Body of pancreas (tissue), 4 donors: ENCODE results near the gene PRRT1. TPM values are rescaled to one million over a fixed set of nuclear protein-coding genes. Genes with fewer than 3 reads are reported as not detected.

Experiments
- ATAC-seq: fragments of 150-250 bp; one replicate; pipeline ENCODE4 v1.9.1; 2016
- DNase-seq, 4 donors: peaks; one replicate each; pipeline ENCODE4 v3.0.0-alpha.2; 2019
- H3K27ac ChIP-seq, 4 donors: fragments of 200-600 bp; sonication (generic); 1 replicate in 3 of 4; 2 replicates in 1 of 4; pipeline versions ENCODE4 v1.5.1 to v1.6.1; 2016 to 2019; ENCODE audit warnings: mild to moderate bottlenecking in 1 of 4, mixed read lengths in 1 of 4, moderate library complexity in 1 of 4
- H3K27me3 ChIP-seq, 2 donors: fragments of 200-600 bp; sonication (generic); one replicate each; pipeline ENCODE4 v1.6.0; 2016; ENCODE audit warnings: mild to moderate bottlenecking in 1 of 2
- H3K36me3 ChIP-seq, 2 donors: fragments of 200-600 bp; sonication (generic); replicated peaks in 1 of 2; 2 replicates each; pipeline ENCODE4 v1.5.1; 2016; ENCODE audit warnings: low read depth in 2 of 2; ENCODE audit not compliant: insufficient read depth in 1 of 2
- H3K4me1 ChIP-seq: fragments of 200-600 bp; sonication (generic); one replicate; pipeline ENCODE4 v1.6.0; 2016
- H3K4me3 ChIP-seq, 2 donors: fragments of 200-600 bp; sonication (generic); 1 replicate in 1 of 2; 2 replicates in 1 of 2; pipeline ENCODE4 v1.5.1; 2016 to 2019
- H3K9me3 ChIP-seq, 3 donors: fragments of 200-600 bp; sonication (generic); 1 replicate in 2 of 3; 2 replicates in 1 of 3; pipeline ENCODE4 v1.5.1; 2016
- POLR2A ChIP-seq, 3 donors: fragments of 450-650 bp; IDR thresholded peaks; one replicate each; pipeline ENCODE4 v1.6.1; 2016; ENCODE audit warnings: antibody characterized with exemption in 3 of 3, mild to moderate bottlenecking in 2 of 3
- WGBS, 2 donors: methylation state at CpG; one replicate each; pipeline ENCODE4 v1.1.5; 2017; 5-methylcytosine and 5-hydroxymethylcytosine counted together
- intact Hi-C: fragments of 100-400 bp; cut with DNase I; formaldehyde crosslinking; loops from one replicate; pipeline ENCODE4 v1.15.1; 2023
- total RNA-seq, 2 donors: library from RNA; depleted of rRNA; stranded (reverse); fragments of >200 nt; gene quantifications; one replicate each; pipeline ENCODE4 v1.1.0, GENCODE V29; 2016
- TF ChIP-seq, protein P1 (sequence below), 7 experiments: fragments of 450-650 bp in 4 of 7; fragments of 200-600 bp in 3 of 7; sonication (generic) in 3 of 7; IDR thresholded peaks; one replicate each; pipeline ENCODE4 v1.5.1; 2016 to 2019; ENCODE audit warnings: antibody characterized with exemption in 7 of 7

Gene PRRT1
- total RNA-seq, 2 donors from 2014 or later: not detected

GRCh38 chr6:32137454-32137853 is 14.3 kb downstream of the PRRT1 start:
- no peak for DNase-seq
- no peak overlapping the region for H3K4me3 ChIP-seq
- no peak overlapping the region for H3K27ac ChIP-seq
- no peak for ATAC-seq
- H3K4me1 ChIP-seq: no peaks in the 10 kb centered on the region
- TF ChIP-seq POLR2A (IDR thresholded peaks at IDR 0.05): no peak
- TF ChIP-seq, protein P1, sequence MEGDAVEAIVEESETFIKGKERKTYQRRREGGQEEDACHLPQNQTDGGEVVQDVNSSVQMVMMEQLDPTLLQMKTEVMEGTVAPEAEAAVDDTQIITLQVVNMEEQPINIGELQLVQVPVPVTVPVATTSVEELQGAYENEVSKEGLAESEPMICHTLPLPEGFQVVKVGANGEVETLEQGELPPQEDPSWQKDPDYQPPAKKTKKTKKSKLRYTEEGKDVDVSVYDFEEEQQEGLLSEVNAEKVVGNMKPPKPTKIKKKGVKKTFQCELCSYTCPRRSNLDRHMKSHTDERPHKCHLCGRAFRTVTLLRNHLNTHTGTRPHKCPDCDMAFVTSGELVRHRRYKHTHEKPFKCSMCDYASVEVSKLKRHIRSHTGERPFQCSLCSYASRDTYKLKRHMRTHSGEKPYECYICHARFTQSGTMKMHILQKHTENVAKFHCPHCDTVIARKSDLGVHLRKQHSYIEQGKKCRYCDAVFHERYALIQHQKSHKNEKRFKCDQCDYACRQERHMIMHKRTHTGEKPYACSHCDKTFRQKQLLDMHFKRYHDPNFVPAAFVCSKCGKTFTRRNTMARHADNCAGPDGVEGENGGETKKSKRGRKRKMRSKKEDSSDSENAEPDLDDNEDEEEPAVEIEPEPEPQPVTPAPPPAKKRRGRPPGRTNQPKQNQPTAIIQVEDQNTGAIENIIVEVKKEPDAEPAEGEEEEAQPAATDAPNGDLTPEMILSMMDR (IDR thresholded peaks at IDR 0.05): no peak
- H3K36me3 ChIP-seq: no peaks in the 10 kb centered on the region
- intact Hi-C loops: no loop called here
- H3K27me3 ChIP-seq: no peaks in the 10 kb centered on the region
- H3K9me3 ChIP-seq: no peaks in the 10 kb centered on the region

DNA sequence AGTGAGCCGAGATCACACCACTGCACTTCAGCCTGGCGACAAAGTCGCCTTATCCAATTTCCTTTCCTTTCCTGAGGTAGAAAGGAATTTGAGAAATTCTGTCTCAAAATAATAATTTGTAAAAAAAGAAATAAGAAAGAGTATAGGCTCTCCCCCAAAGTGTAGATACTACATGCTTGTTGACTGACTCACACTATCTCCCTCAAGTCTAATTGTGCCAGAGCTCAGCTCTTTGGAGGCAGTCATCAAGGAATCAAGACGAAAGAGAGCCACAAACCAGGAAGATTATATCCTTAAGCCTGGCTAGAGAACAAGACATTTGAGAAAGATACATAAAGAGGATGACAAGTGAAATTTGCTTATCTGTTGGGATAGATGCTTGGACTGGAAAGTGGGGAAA is 18.0 kb downstream of the PRRT1 start:
- ATAC-seq: no peak
- H3K4me1 ChIP-seq: peaks cover 13% of the 10 kb centered on the region
- WGBS, 2 donors: 62 to 65% methylated on average over 4 of the region's 4 CpGs
- no peaks in the 10 kb centered on the region for H3K27me3 ChIP-seq
- TF ChIP-seq POLR2A (IDR thresholded peaks at IDR 0.05): no peak
- TF ChIP-seq, protein P1 (IDR thresholded peaks at IDR 0.05): no peak
- H3K9me3 ChIP-seq: no peaks in the 10 kb centered on the region
- DNase-seq: no peak
- no peak overlapping the region for H3K27ac ChIP-seq
- H3K4me3 ChIP-seq: no peak overlapping the region
- intact Hi-C loops: no loop called here
- H3K36me3 ChIP-seq: no peaks in the 10 kb centered on the region

- Histone ChIP-seq H3K9me3 (no peaks in the 10 kb centered on the region), H3K4me1 (peaks cover 24% of the 10 kb centered on the region), H3K27ac (no peak overlapping the region), H3K36me3 (no peaks in the 10 kb centered on the region), H3K27me3 (no peaks in the 10 kb centered on the region), H3K4me3 (no peak overlapping the region)
- no peak for DNase-seq
- no peak for TF ChIP-seq POLR2A (IDR thresholded peaks at IDR 0.05)
- TF ChIP-seq, protein P1 (IDR thresholded peaks at IDR 0.05): no peak
- no peak for ATAC-seq
- intact Hi-C loops: no loop called here
Measured at GRCh38 chr6:32132110-32132509, 19.6 kb downstream of the PRRT1 start.

DNA sequence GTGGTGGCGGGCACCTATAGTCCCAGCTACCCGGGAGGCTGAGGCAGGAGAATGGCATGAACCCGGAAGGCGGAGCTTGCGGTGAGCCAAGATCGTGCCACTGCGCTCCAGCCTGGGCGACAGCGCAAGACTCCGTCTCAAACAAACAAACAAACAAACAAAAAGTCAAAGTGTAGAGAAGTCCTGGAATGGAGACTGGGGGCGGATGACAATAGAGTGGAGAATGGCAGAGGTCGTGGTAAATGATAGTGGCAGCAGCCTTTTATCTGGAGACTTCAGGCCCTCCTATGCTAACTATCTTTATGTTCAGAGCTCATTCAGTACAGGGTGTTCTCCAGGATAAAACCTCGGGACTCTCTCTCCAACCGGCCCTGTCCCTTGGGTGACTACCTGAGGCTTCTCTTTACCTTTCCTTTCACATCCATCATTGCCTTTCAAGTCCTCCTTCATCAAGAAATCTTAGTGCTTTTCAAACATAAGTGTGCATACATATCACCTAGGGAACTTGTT is 20.2 kb downstream of the PRRT1 start:
- ATAC-seq (no peak), DNase-seq (no peak)
- Histone ChIP-seq H3K27me3 (no peaks in the 10 kb centered on the region), H3K4me3 (no peak overlapping the region), H3K9me3 (no peaks in the 10 kb centered on the region), H3K27ac (no peak overlapping the region), H3K36me3 (no peaks in the 10 kb centered on the region), H3K4me1 (peaks cover 30% of the 10 kb centered on the region)
- TF ChIP-seq, protein P1 (IDR thresholded peaks at IDR 0.05): no peak
- TF ChIP-seq POLR2A (IDR thresholded peaks at IDR 0.05): no peak
- intact Hi-C loops: no loop called here
- WGBS, 2 donors: 81 to 84% methylated on average over 14 of the region's 14 CpGs

GRCh38 chr6:32129297-32130088 is 22.2 kb downstream of the PRRT1 start:
- TF ChIP-seq POLR2A (IDR thresholded peaks at IDR 0.05): no peak
- TF ChIP-seq, protein P1 (IDR thresholded peaks at IDR 0.05): no peak
- Histone ChIP-seq H3K36me3 (peaks cover 0 to 3% of the 10 kb centered on the region in 2 donors), H3K27ac (peak overlapping the region; percentile 78 to 95 (median 86)), H3K4me1 (peaks cover 38% of the 10 kb centered on the region), H3K9me3 (no peaks in the 10 kb centered on the region), H3K4me3 (peak overlapping the region; percentile 10 to 40), H3K27me3 (no peaks in the 10 kb centered on the region)
- DNase-seq (no peak), ATAC-seq (peak; percentile 58)
- intact Hi-C loops: no loop called here
- WGBS, 2 donors: 11 to 28% methylated on average over 16 to 22 of the region's 22 CpGs
